Large intestine (tissue), 12 donors: ENCODE results near the gene ART3. TPM values are rescaled to one million over a fixed set of nuclear protein-coding genes. Genes with fewer than 3 reads are reported as not detected.
"Not testable (repeated sequence)": the region's sequence is repeated elsewhere in the genome, so short reads cannot be mapped to it uniquely, and the experiment has no call there.

Experiments
- DNase-seq, 2 donors: peaks; one replicate each; pipeline versions ENCODE4 v3.0.0 to v3.0.0-alpha.2; 2013
- H3K27ac ChIP-seq: one replicate; pipeline ENCODE4 v1.5.1; 2013; ENCODE audit warnings: low read length
- H3K27me3 ChIP-seq: 2 replicates; pipeline ENCODE4 v1.6.1; 2013; ENCODE audit warnings: low read length; ENCODE audit not compliant: control insufficient read depth, insufficient read depth
- H3K36me3 ChIP-seq: 2 replicates; pipeline ENCODE4 v1.6.1; 2013; ENCODE audit warnings: low read length; ENCODE audit not compliant: control insufficient read depth, insufficient read depth
- H3K4me1 ChIP-seq: one replicate; pipeline ENCODE4 v1.6.1; 2013; ENCODE audit warnings: low read length; ENCODE audit not compliant: control insufficient read depth, insufficient read depth
- H3K4me3 ChIP-seq: one replicate; pipeline ENCODE4 v1.5.1; 2013; ENCODE audit warnings: low read length
- H3K9me3 ChIP-seq: one replicate; pipeline ENCODE4 v1.6.1; 2013; ENCODE audit warnings: mild to moderate bottlenecking, low read depth, low read length, moderate library complexity; ENCODE audit not compliant: control insufficient read depth
- WGBS: methylation state at CpG from one replicate; pipeline ENCODE4 v1.1.5; 2013; ENCODE audit warnings: low lambda C conversion rate; ENCODE audit not compliant: insufficient coverage; 5-methylcytosine and 5-hydroxymethylcytosine counted together
- long read RNA-seq, 11 donors: transcript quantifications; one replicate each; lab custom pipeline, GENCODE V29; 2026
- polyA plus RNA-seq: library from polyadenylated mRNA; unstranded; fragments of 120-200 nt; gene quantifications from one replicate; pipeline ENCODE4 v1.2.1, GENCODE V29; 2013

ART3 gene
- 0.99 TPM for polyA plus RNA-seq
- long read RNA-seq, donor 1, result 0 reads
- long read RNA-seq, donor 2, partial matches to known transcripts, result 43 of 58 reads
- long read RNA-seq, donor 2, other reads (novel, unspliced or antisense), result 15 of 58 reads
- long read RNA-seq, donor 3, partial matches to known transcripts, result 6 of 6 reads
- long read RNA-seq, donor 3, other reads (novel, unspliced or antisense), result 0 of 6 reads
- long read RNA-seq, donor 4, result 0 reads
- long read RNA-seq, donor 5, result 0 reads
- long read RNA-seq, donor 6, partial matches to known transcripts, result 0 of 14 reads
- long read RNA-seq, donor 6, other reads (novel, unspliced or antisense), result 14 of 14 reads
- long read RNA-seq, donor 7, result 0 reads
- long read RNA-seq, donor 8, result 0 reads
- long read RNA-seq, donor 9, result 0 reads
- long read RNA-seq, donor 10, partial matches to known transcripts, result 0 of 8 reads
- long read RNA-seq, donor 10, other reads (novel, unspliced or antisense), result 8 of 8 reads
- long read RNA-seq, donor 11, partial matches to known transcripts, result 0 of 6 reads
- long read RNA-seq, donor 11, other reads (novel, unspliced or antisense), result 6 of 6 reads

GRCh38 chr4:76074468-76074867 is at the start of gene ART3:
Gene ART3, plus strand, starts transcription at chr4:76074709. Its CDS starts 1,181 bp downstream, at chr4:76075890.
- H3K27ac ChIP-seq, result no peak within 1 kb of the TSS
- H3K9me3 ChIP-seq, result no peaks in the 10 kb centered on the region
- no peak within 1 kb of the TSS for H3K4me3 ChIP-seq
- no peaks in the 10 kb centered on the region for H3K4me1 ChIP-seq
- no peaks in the 10 kb centered on the region for H3K36me3 ChIP-seq
- no CpG with 5 or more reads among the region's 1 CpG for WGBS
- DNase-seq, result no peak
- no peaks in the 10 kb centered on the region for H3K27me3 ChIP-seq

- no peak overlapping the region for H3K27ac ChIP-seq
- peak in 1 of 2 donors; percentile 32 for DNase-seq
- H3K4me3 ChIP-seq, result no peak overlapping the region
- no peaks in the 10 kb centered on the region for H3K36me3 ChIP-seq
- no peaks in the 10 kb centered on the region for H3K9me3 ChIP-seq
- H3K27me3 ChIP-seq, result no peaks in the 10 kb centered on the region
- no peaks in the 10 kb centered on the region for H3K4me1 ChIP-seq
- WGBS, result 40% methylated on average over 3 of the region's 6 CpGs
These were observed 46.2 kb upstream of the ART3 start for GRCh38 chr4:76028350-76028765.

- H3K27me3 ChIP-seq, result no peaks in the 10 kb centered on the region
- no peak overlapping the region for H3K27ac ChIP-seq
- no peak for DNase-seq
- WGBS, result 100% methylated on average over 1 of the region's 2 CpGs
- no peaks in the 10 kb centered on the region for H3K4me1 ChIP-seq
- H3K36me3 ChIP-seq, result no peaks in the 10 kb centered on the region
- no peaks in the 10 kb centered on the region for H3K9me3 ChIP-seq
- no peak overlapping the region for H3K4me3 ChIP-seq
These were observed 45.2 kb upstream of the ART3 start for GRCh38 chr4:76029300-76029699.

GRCh38 chr4:76035141-76035540 is 39.4 kb upstream of the ART3 start:
- Histone ChIP-seq H3K4me1 (no peaks in the 10 kb centered on the region), H3K9me3 (no peaks in the 10 kb centered on the region), H3K36me3 (no peaks in the 10 kb centered on the region), H3K27ac (no peak overlapping the region), H3K4me3 (no peak overlapping the region), H3K27me3 (no peaks in the 10 kb centered on the region)
- 71% methylated on average over 1 of the region's 3 CpGs for WGBS
- DNase-seq, result no peak

GRCh38 chr4:76035799-76036380 is 38.6 kb upstream of the ART3 start, which contains the start of gene CXCL11:
Gene CXCL11, minus strand, starts transcription at chr4:76036070. Its CDS starts 83 bp downstream, at chr4:76035987.
- Histone ChIP-seq H3K4me1 (no peaks in the 10 kb centered on the region), H3K27ac (no peak within 1 kb of the TSS), H3K9me3 (no peaks in the 10 kb centered on the region), H3K27me3 (no peaks in the 10 kb centered on the region), H3K4me3 (no peak within 1 kb of the TSS), H3K36me3 (no peaks in the 10 kb centered on the region)
- WGBS, result 100% methylated on average over 2 of the region's 2 CpGs
- no peak for DNase-seq

- no CpG with 5 or more reads among the region's 3 CpGs for WGBS
- Histone ChIP-seq H3K9me3 (no peaks in the 10 kb centered on the region), H3K27me3 (no peaks in the 10 kb centered on the region), H3K27ac (no peak overlapping the region), H3K4me3 (no peak overlapping the region), H3K36me3 (no peaks in the 10 kb centered on the region), H3K4me1 (no peaks in the 10 kb centered on the region)
- DNase-seq, result no peak
These were observed 37.7 kb upstream of the ART3 start for GRCh38 chr4:76036855-76037254.

- DNase-seq, H3K27ac ChIP-seq, H3K4me3 ChIP-seq, H3K9me3 ChIP-seq, H3K27me3 ChIP-seq, H3K36me3 ChIP-seq, H3K4me1 ChIP-seq: not testable (repeated sequence)
- WGBS, result no CpG with 5 or more reads among the region's 18 CpGs
These were observed 32.1 kb upstream of the ART3 start for GRCh38 chr4:76042241-76042998.

- not testable (repeated sequence) for H3K4me3 ChIP-seq, H3K36me3 ChIP-seq, H3K27me3 ChIP-seq, DNase-seq, H3K9me3 ChIP-seq, H3K27ac ChIP-seq, H3K4me1 ChIP-seq
- WGBS, result no CpG with 5 or more reads among the region's 18 CpGs
These were observed 31.2 kb upstream of the ART3 start for GRCh38 chr4:76043306-76043705.

- not testable (repeated sequence) for H3K9me3 ChIP-seq, DNase-seq, H3K27me3 ChIP-seq, H3K36me3 ChIP-seq, H3K27ac ChIP-seq, H3K4me1 ChIP-seq, H3K4me3 ChIP-seq
- WGBS, result 96% methylated on average over 2 of the region's 4 CpGs
These were observed 29.8 kb upstream of the ART3 start for GRCh38 chr4:76044686-76045085.

GRCh38 chr4:76049860-76050416 is 24.6 kb upstream of the ART3 start:
- H3K4me3 ChIP-seq, H3K9me3 ChIP-seq, H3K4me1 ChIP-seq, H3K36me3 ChIP-seq, DNase-seq, H3K27me3 ChIP-seq, H3K27ac ChIP-seq: not testable (repeated sequence)
- no CpG with 5 or more reads among the region's 17 CpGs for WGBS
